Mesothelial cell of epicardium (in vitro differentiated cells): ENCODE data around the gene GUCD1. TPM values are rescaled to one million over a fixed set of nuclear protein-coding genes. Genes with fewer than 3 reads are reported as not detected.
"Not testable (repeated sequence)": the region's sequence is repeated elsewhere in the genome, so short reads cannot be mapped to it uniquely, and the experiment has no call there.

Experiments
- DNase-seq, 2 experiments: peaks; one replicate each; pipeline ENCODE4 v3.0.0; 2021; ENCODE audit warnings: low spot score in 2 of 2; ENCODE audit not compliant: unreplicated experiment in 2 of 2
- H3K27ac Mint-ChIP-seq: 2 replicates; pipeline ENCODE4 v1.8.0; 2021; ENCODE audit warnings: mixed read lengths
- H3K27me3 Mint-ChIP-seq: 2 replicates; pipeline ENCODE4 v1.8.0; 2021; ENCODE audit warnings: low read depth, mixed read lengths
- H3K36me3 Mint-ChIP-seq: 2 replicates; pipeline ENCODE4 v1.8.0; 2021; ENCODE audit warnings: mixed read lengths
- H3K4me1 Mint-ChIP-seq: 2 replicates; pipeline ENCODE4 v1.8.0; 2021; ENCODE audit warnings: mixed read lengths
- H3K4me3 Mint-ChIP-seq: 2 replicates; pipeline ENCODE4 v1.8.0; 2021; ENCODE audit warnings: mild to moderate bottlenecking, moderate library complexity, mixed read lengths
- H3K9me3 Mint-ChIP-seq: 2 replicates; pipeline ENCODE4 v1.8.0; 2021; ENCODE audit warnings: mixed read lengths
- CTCF ChIP-seq: fragments of 200-600 bp; sonication (generic); IDR thresholded peaks from one replicate; pipeline ENCODE4 v1.5.0; 2021; ENCODE audit warnings: antibody characterized with exemption; ENCODE audit not compliant: unreplicated experiment
- total RNA-seq: library from RNA; stranded (reverse); gene quantifications from 3 replicates; pipeline ENCODE4 v1.2.1, GENCODE V29; 2021

The GUCD1 gene
- total RNA-seq, 1 donor from 2014 or later: 79.4 TPM

DNA sequence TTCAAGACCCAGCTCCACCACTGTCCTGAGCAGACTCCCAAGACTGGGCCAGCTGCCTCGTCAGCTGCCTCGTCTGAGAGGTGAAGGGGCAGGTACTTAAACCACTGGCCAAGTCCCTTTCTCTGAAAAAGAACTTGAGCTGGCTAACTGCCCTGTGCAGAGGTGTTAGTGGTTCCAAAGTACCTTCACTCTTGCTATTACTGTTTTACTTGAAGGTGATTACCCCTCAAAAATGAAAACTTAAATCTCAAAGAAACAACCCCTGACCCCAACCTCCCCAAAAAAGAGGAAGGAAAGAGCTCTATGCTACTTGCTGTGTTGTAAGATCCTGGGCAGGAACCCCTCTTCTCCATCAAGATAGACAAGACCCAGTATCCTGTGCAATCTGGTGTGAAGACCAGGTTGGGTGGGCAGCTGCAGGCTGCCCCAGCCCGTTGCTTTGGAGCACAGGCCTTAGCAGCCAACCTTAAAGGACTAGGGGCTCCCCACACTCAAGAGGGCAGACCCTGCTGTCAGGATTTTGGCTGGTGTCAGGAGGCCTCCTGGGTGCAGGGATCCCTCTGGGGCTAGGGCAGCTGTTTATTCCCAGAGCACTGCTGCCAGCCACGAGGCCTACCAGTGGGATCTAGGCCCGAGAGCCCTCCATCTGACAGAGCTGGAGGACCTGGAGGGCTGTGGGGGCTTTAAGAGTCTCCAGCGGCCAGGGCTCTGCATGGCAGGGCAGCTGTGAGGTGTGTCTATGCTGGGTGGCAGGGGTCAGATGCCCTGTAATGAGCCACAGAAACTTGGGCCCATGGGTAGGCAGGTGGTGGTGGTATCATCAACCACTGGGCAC lies 13.0 kb downstream of the GUCD1 start:
- Mint-ChIP-seq H3K27ac (no peak overlapping the region), H3K4me1 (no peaks in the 10 kb centered on the region), H3K4me3 (no peak overlapping the region), H3K9me3 (no peaks in the 10 kb centered on the region), H3K36me3 (peaks cover 17% of the 10 kb centered on the region), H3K27me3 (no peaks in the 10 kb centered on the region)
- DNase-seq: no peak
- no peak for TF ChIP-seq CTCF

DNA sequence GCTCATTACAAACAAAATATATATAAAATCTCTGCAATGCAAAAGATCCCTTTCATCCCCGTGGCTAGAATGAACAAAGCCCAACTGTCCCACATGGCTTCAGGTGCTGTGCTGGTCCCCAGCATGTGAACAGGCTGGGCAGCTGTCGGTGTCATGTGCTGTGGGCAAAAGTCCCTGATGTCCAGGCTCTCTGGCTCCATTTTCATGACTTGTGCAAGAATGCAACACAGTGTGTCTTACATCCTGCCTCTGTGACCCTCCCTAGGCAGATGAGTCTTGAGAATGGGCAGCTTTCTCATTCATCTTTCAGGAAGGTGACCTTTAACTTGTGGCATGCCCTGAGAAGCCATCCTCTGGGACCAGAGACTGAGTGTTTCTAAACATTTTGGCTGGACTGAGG lies 14.5 kb downstream of the GUCD1 start:
- no peaks in the 10 kb centered on the region for H3K4me1 Mint-ChIP-seq
- no peaks in the 10 kb centered on the region for H3K27me3 Mint-ChIP-seq
- no peaks in the 10 kb centered on the region for H3K9me3 Mint-ChIP-seq
- no peak overlapping the region for H3K4me3 Mint-ChIP-seq
- peaks cover 8% of the 10 kb centered on the region for H3K36me3 Mint-ChIP-seq
- no peak for DNase-seq
- no peak for TF ChIP-seq CTCF
- H3K27ac Mint-ChIP-seq: no peak overlapping the region

DNA sequence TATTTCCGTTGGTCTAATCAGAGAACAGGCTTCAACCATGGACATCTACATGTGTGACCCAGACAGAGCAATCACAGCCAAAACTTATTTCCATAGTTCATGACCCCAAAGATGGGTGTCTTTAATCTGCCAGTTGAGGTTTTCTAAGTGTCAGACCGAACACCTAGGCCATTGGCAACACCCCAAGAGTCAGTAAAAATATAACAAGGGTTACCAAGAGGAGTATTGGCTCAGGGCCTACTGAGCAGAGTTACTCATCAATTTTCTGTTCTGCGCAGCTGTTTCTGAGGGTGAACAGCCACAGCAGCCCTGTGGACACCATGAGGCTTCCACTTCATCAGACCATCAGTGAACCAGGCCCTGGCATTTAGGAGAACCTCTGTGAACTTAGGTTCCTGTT lies 18.8 kb downstream of the GUCD1 start:
- Mint-ChIP-seq H3K4me1 (peaks cover 11% of the 10 kb centered on the region), H3K36me3 (peaks cover 8% of the 10 kb centered on the region), H3K27me3 (no peaks in the 10 kb centered on the region), H3K27ac (no peak overlapping the region), H3K9me3 (no peaks in the 10 kb centered on the region), H3K4me3 (no peak overlapping the region)
- no peak for DNase-seq
- no peak for TF ChIP-seq CTCF

GRCh38 chr22:24535348-24535747 lies 19.6 kb downstream of the GUCD1 start:
- DNase-seq: no peak
- peaks cover 4% of the 10 kb centered on the region for H3K36me3 Mint-ChIP-seq
- no peak for TF ChIP-seq CTCF
- no peak overlapping the region for H3K27ac Mint-ChIP-seq
- no peak overlapping the region for H3K4me3 Mint-ChIP-seq
- H3K9me3 Mint-ChIP-seq: no peaks in the 10 kb centered on the region
- no peaks in the 10 kb centered on the region for H3K27me3 Mint-ChIP-seq
- H3K4me1 Mint-ChIP-seq: peaks cover 11% of the 10 kb centered on the region

GRCh38 chr22:24532075-24532474 lies 22.9 kb downstream of the GUCD1 start:
- H3K36me3 Mint-ChIP-seq: no peaks in the 10 kb centered on the region
- no peak overlapping the region for H3K27ac Mint-ChIP-seq
- H3K27me3 Mint-ChIP-seq: peaks cover 2% of the 10 kb centered on the region
- TF ChIP-seq CTCF: no peak
- peaks cover 11% of the 10 kb centered on the region for H3K4me1 Mint-ChIP-seq
- no peak for DNase-seq
- no peak overlapping the region for H3K4me3 Mint-ChIP-seq
- no peaks in the 10 kb centered on the region for H3K9me3 Mint-ChIP-seq

DNA sequence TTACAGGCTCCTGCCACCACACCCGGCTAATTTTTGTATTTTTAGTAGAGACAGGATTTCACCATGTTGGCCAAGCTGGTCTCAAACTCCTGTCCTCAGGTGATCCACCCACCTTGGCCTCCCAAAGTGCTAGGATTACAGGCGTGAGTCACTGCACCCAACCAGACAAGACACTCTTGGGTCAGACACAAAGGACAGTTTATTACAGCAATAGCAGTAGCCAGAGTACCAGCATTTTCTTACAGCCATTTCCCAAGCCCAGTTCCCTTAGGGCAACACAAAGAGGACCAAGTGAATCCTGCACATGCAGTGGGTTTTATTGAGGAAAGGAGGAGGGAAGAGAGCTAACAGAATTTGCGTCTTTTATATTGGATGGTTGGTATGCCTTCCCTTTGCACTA lies 24.0 kb downstream of the GUCD1 start:
- not testable (repeated sequence) for H3K4me3 Mint-ChIP-seq, H3K27ac Mint-ChIP-seq, DNase-seq, H3K9me3 Mint-ChIP-seq, H3K36me3 Mint-ChIP-seq, H3K27me3 Mint-ChIP-seq
- H3K4me1 Mint-ChIP-seq: peaks cover 21% of the 10 kb centered on the region
